GM06990 (cell line): ENCODE measurements around the gene FOXK1.

Experiments
- DNase-seq: peaks from one replicate; pipeline ENCODE4 v3.0.0-alpha.2; 2011; ENCODE audit not compliant: insufficient read length; ENCODE audit errors: extremely low read depth
- H3K27me3 ChIP-seq: replicated peaks from 2 replicates; pipeline ENCODE4 v1.6.0; 2011; ENCODE audit warnings: low read length; ENCODE audit not compliant: control insufficient read depth, insufficient read depth
- H3K36me3 ChIP-seq: 2 replicates; pipeline ENCODE4 v1.5.1; 2011; ENCODE audit warnings: low read length; ENCODE audit not compliant: control insufficient read depth, insufficient read depth
- H3K4me3 ChIP-seq: replicated peaks from 2 replicates; pipeline ENCODE4 v1.5.1; 2011; ENCODE audit warnings: low read depth, mild to moderate bottlenecking, control low read depth, low read length
- TF ChIP-seq, protein P1 (sequence below): IDR thresholded peaks from 2 replicates; pipeline ENCODE4 v1.5.1; 2011; ENCODE audit warnings: low read length, control low read depth, mild to moderate bottlenecking, inconsistent platforms; ENCODE audit not compliant: insufficient read depth, poor library complexity, severe bottlenecking

Gene FOXK1

DNA sequence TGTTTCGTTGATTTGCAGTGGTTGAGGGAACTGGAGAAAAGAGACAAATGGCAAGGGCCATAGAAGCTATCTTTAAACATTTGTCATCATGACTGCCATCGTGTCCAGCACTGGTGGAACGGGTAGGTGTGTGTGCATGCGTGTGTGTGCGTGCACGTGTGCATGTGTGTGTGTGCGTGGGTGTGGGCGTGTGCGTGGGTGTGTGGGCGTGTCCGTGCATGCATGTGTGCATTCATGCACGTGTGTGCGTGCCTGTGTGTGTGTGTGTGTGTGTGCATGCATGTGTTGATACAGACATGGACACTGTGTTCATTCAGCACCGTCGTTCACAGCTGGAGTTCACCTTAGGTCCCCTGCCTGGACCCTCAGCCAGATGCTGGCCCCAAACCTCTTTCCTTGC lies 55.2 kb downstream of the FOXK1 start:
- H3K27me3 ChIP-seq: no peaks in the 10 kb centered on the region
- H3K4me3 ChIP-seq: no peak overlapping the region
- TF ChIP-seq, protein P1, sequence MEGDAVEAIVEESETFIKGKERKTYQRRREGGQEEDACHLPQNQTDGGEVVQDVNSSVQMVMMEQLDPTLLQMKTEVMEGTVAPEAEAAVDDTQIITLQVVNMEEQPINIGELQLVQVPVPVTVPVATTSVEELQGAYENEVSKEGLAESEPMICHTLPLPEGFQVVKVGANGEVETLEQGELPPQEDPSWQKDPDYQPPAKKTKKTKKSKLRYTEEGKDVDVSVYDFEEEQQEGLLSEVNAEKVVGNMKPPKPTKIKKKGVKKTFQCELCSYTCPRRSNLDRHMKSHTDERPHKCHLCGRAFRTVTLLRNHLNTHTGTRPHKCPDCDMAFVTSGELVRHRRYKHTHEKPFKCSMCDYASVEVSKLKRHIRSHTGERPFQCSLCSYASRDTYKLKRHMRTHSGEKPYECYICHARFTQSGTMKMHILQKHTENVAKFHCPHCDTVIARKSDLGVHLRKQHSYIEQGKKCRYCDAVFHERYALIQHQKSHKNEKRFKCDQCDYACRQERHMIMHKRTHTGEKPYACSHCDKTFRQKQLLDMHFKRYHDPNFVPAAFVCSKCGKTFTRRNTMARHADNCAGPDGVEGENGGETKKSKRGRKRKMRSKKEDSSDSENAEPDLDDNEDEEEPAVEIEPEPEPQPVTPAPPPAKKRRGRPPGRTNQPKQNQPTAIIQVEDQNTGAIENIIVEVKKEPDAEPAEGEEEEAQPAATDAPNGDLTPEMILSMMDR: no peak
- H3K36me3 ChIP-seq: peaks cover 7% of the 10 kb centered on the region
- no peak for DNase-seq

DNA sequence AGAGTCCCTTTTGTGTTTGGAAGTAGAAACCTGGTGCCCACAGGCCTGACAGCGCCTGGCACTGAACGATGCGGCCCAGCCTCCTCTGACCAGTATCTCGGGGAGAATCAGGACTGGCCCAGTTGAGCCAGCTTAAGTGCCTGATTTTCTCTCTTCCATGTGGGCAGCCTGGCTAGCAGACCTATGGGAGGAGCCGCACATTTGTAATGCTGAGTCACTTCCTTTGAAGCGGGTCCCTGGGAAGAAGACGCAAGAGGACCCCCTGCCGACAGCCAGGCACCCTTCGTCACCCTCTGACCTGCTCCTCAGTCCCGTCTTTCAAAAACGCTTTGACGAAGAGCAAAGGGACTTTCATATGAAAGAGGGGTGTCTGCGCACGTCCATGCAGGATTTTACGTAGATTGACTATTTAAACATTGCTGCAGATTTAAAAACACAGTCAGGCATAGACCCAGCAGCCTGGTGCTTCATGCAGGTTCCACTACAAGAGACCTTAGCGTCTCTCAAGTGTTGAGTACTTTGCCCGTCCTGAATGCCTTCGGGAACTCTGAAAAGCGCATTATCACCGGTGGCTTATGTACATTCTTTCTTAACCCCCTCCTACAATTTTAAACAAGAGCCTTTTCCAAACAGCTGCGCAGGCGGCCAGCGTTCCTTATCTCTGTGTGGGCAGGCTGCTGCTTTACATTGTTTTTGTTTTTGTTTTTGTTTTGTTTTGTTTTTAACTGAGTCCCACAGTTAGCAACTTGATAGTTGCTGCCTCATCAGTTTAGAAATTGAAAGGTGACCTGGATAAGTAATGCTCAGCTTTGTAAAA lies 56.8 kb downstream of the FOXK1 start:
- DNase-seq: no peak
- Histone ChIP-seq H3K27me3 (no peaks in the 10 kb centered on the region), H3K4me3 (0 out of 2 replicates have a peak overlapping the region, but pooled peaks have one; percentile 11)

DNA sequence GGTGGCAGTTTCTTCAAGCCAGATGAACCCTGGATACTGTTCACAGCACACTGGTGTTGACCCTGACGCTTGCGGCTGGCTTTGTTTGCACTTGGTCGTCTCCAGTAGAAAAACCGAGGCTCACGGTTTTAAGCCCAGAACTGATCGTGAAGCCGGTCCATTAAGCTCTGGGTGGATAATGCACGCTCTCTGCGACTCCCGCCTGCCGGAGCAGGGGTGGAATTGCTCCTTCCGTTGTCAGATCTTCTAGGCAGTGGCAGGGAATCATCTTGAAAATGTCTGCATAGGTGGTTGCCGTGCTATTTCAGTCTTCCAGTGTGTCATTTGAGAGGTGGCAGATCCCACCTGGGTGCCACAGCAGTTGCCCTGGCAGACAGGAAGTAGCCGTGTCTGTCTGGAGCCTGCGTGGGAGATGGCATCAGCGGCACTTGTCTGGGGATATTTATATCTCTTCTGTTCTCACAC lies 57.5 kb downstream of the FOXK1 start:
- TF ChIP-seq, protein P1: no peak
- Histone ChIP-seq H3K4me3 (peak overlapping the region; percentile 14; the same call in 1 of the 2 replicates), H3K36me3 (peaks cover 12% of the 10 kb centered on the region), H3K27me3 (no peaks in the 10 kb centered on the region)
- DNase-seq: no peak

More for the DNA sequence above, 56.8 kb downstream of the FOXK1 start:
- TF ChIP-seq, protein P1: no peak
- peaks cover 12% of the 10 kb centered on the region for H3K36me3 ChIP-seq

DNA sequence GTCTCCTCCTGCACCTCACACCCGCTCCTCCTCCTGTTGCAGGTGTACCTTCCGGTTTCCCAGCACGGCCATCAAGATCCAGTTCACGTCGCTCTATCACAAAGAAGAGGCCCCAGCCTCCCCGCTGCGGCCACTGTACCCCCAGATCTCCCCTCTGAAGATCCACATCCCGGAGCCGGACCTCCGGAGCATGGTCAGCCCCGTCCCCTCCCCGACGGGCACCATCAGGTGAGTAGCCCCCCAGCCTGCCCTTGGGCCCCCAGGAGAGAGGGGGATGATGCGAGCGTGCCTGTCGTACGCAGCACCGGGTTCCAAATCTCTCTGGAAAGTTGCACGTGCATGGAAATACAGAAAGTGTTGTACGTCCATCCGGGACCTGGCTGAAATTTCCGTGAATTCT lies 58.7 kb downstream of the FOXK1 start:
- no peaks in the 10 kb centered on the region for H3K27me3 ChIP-seq

DNA sequence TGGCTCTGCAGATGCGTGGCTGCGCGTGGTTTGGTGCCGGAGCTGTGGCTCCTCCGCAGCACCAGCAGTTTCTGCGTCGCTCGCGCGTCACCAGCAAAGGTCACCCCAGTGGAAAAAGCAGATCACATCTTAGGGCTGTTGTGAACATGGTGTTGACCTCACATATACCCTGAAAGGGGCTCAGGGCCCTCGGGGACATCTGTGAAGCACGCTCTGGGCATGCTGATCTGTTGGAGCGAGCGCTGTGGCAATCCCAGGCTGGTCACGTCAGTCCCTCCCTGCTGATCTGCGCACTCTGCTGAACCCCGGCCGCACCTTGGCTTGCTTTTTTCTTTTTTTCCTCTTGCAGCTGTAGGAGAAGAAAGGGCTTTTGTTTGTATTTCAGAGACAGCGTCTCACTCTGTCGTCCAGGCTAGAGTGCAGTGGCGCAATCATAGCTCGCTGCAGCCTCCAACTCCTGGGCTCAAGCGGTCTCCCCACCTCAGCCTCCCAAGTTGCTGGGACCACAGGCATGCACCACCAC lies 60.0 kb downstream of the FOXK1 start:
- H3K36me3 ChIP-seq: peaks cover 13% of the 10 kb centered on the region
- H3K27me3 ChIP-seq: no peaks in the 10 kb centered on the region
- no peak for DNase-seq
- TF ChIP-seq, protein P1: no peak
- no peak overlapping the region for H3K4me3 ChIP-seq

More for the DNA sequence above, 58.7 kb downstream of the FOXK1 start:
- TF ChIP-seq, protein P1: no peak
- H3K4me3 ChIP-seq: no peak overlapping the region
- no peak for DNase-seq
- H3K36me3 ChIP-seq: peaks cover 12% of the 10 kb centered on the region
